GM21423 (cell line): Measurements from ENCODE around the gene KY.
A peak's percentile ranks its signal among the peaks of the same experiment; 100 is the strongest.
"Not testable (repeated sequence)": the region's sequence is repeated elsewhere in the genome, so short reads cannot be mapped to it uniquely, and the experiment has no call there.

Experiments
- ATAC-seq: cut with Tn5 transposase; IDR thresholded peaks from one replicate; pipeline ENCODE4 v1.9.1; 2021; ENCODE audit warnings: mild to moderate bottlenecking, moderate library complexity; ENCODE audit not compliant: unreplicated experiment

The KY gene

DNA sequence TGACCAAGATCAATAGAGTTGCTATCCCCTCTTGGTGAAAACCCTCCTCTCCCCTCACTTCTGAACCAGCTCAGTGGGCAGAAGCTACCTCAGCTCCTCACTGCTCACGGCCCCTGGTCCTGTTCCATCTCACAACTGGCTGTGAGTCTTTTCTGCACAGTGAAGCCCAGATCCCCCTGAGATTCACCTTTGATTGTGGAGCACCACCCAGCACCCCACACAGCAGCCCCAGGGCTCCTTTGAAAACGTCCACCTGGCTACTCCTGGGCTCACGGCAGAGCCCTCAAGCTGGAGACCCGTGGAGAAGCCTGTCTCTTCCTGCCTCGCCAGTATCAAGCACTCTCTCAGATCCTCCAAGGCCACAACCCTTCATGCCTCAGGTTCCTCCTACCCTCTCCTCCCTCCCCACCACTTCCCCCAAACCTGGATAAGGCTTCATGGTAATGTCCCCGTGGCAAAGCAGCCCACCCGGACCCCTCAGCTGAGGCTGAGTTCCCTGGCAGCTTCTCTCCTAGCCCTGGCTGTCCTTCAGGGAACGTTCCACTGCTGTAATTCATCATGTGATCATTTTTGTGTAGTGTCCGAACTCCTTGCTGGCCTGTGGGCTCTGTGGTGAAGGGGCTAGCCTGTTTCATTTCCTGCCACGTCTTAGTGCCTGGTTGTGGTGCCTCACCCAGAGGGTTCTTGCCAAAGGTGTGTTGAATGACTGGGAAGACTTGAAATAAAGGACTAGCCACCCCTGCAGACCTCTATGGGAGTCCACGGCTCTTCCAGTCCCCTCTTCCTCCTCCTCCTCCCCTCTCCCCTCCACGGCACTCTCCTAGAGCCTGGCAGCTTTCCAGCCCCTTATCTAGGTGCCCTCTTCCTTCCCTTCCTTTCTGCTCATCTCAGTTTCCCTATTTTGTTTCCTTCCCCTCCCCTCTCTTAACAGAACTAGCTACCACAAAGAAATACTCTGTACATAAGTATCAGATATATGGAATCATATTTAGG lies 44.5 kb downstream of the KY start:
- ATAC-seq: no peak

DNA sequence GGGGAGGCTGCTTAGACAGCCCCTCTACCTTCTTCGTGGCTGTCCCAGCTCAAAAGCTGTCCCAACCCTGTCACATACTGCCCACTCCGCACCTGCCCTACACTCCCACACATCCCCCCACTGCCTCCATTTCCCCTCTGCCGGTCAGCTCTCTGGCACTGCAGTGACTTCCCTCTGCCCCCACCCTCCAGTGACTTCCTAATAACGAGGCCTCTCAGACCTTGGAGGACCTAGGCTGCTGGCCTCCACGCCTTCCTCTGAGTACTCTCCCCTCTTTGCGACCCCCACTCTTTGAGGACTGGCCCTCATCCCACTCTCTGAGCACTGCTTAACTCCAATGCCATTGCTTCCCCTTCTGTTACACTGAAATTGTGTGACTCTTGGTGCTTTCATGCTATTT lies 45.3 kb downstream of the KY start:
- ATAC-seq: no peak

DNA sequence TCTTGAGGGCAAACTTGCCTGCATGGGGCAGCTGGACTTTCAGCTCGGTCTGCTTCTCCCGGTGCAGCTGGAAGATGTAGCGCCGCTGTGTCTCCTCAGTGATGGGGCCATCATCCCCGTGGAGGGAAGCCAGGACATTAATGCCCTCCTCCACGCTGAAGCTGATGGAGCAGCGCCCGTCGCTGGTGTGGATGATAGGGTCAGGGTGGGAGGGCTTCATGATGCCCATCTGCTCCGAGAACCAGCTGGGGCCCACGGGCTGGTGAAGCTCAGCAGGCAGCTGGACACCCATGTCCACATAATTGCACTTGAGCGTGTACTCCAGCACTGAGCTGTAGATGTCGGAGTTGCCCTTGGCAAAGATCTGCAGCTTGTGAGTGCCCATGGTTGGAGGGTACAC lies 46.9 kb downstream of the KY start:
- no peak for ATAC-seq

DNA sequence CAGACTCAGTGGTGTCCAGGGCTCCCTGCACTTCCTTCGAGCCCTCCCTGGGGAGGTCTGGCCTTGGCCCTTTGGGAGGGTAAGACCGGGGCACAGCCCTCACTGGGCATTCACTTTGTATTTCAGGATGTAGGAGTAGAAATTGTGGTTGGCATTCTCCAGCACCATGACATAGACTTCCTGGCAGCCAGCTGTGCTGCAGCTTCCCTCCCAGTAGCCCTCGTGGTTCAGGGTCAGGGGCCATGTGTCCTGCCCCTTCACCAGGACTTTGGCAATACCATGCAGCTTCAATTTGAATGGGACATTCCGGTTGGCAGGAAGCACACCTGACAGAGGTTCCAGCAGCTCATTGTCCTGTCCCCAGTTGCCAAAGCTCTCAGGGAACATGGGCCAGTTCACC lies 47.3 kb downstream of the KY start:
- ATAC-seq: no peak

DNA sequence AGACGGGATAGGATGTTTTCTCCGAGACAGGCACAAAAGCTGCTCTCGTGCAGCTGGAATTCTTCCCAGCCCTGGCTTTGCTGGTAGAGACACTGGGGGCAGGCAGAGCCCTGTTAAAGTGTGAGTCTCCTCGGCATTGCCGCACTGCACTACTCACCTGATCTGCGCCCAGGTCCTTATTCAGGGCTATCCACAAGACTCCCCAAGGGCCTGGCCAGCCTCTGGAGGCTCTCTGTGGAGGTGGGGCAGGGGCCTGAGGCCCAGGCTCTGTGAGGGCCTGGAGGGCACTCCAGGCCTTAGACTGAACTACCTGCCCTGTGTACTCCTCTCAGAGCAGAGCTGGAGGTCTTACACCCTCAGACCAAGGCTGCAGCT lies 48.4 kb downstream of the KY start:
- ATAC-seq: no peak

DNA sequence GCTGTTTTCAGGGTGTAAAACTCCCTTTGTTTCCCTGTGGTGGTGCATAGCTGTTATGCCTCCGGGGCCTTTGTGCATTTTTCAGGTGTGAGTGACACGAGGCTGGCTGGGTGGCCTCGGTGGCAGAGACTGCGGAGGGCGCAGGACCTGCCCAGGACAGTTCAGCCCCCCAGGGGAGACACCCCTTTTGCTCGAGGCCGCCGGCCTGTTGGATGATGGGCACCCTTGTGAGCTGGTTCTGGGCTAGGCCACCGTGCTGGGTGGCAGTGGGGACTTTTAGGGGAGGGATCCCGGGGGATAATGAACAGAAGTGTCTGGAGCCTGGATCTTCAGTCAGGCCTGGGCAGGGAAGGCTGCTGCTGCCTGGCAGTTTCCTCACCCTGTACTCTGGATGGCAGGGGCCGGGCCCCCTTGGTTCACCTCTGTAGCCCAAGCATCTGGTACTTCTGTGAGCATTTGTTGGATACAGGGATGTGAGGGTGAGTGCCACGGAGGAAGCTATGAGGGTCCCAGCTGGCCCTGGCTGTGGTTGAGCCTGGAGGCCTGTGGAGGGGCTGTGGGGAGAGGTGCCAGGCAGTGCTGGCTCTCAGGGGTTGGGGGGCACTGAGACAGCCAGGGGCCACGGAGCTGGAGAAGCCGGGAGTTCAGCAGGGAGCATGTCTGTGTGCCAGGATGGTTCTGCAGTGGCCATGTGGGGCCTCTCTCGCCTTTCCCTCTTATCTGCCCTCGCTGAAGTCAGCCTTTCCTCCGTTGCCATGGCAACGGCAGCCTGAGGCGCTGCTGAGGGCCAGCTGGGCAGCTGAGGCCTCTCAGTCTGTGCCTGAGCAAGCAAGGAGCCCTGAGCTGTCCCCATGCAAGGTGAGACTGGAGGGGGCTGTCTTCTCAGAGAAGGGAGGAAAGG lies 49.0 kb downstream of the KY start:
- no peak for ATAC-seq

DNA sequence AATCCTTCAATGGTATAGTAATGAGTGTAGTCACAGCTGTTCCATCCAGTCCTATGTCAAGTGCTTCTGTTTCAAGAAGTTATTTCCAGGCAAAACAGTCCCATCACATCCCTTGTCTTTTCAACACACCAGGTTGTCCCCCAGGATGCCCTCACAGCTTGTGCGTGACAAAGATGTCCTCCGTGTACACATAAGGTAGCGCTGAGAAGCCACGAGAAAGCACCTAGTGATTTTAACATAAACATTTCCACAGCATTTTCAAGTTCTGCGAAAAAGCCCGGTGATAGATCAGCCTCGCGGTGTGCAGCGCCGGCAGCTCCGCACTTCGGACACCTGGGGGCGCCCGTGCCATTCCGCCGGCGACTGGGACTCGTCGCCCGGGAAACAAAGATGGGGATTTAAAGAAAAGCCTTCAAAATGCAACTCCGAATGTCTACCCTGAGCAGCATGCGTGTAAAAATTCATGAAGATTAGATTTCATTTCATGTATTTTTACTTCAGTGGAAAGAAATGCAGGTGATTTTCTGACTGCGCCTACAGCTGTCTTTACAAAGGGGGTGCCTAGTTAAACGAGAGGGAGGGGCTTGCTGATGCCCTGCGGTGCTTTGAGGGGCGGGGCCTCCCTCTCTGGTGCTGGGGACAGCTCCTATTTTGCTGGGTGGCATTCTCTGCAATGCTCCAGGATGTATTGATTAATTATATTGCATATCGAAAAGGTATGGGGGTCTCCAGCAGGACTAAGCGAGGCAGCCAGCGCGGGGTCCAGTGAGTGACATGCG lies 49.9 kb downstream of the KY start:
- ATAC-seq: peak; percentile 66

DNA sequence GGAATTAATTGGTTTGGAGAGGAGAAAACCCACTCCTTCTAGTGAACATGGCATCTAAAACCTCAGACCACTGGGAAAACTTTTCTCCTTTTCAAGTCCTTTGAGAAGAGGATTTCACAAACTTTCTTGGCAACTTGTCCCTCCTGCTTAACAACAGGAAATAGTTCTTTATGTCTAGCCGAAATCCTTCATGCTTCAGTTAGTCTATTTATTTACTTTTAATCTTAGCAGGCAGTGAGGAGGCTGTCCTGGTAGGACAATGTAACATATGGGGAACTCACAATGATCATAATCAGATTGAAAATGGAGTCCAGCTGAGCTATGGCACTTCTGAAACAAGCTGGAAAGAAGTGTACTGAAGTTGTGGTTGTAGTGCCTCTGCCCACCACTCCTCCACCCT lies 50.6 kb downstream of the KY start:
- no peak for ATAC-seq

DNA sequence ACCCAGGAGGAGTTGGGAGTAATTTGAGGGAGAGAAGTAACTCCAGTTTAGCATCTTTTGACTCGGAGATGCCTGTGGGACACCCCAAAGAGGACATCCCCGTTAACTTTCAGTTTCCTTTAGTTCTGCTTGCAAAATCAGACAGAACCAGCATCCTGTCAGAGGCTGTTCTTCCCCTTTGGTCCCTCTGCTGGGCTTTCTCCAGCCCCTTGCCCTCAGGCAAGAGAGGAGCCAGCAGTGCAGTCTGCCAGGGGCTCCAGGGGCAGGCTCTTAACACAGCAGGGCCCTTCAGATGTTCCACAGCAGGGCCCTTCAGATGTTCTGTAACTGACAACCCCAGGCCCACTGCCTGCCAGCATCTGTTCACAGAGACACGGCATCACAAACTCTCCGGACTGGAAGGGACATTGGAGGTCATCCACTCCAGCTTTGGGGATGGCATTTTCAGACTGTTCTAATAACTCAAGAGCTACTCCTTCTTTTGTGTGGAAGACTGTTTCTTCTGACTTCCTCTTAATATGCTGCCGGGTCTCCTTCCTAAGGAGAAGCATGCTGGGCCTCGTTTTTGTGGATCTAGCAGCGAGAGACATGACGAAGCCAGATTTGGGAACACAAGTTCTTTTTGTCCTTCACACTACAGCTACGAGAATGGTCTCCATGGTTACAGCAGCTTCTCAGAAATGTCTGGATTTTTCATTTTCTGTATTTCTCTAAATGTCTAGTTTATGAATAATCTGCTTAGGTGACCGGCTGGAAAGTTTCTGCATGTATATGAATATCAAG lies 51.9 kb downstream of the KY start:
- no peak for ATAC-seq

DNA sequence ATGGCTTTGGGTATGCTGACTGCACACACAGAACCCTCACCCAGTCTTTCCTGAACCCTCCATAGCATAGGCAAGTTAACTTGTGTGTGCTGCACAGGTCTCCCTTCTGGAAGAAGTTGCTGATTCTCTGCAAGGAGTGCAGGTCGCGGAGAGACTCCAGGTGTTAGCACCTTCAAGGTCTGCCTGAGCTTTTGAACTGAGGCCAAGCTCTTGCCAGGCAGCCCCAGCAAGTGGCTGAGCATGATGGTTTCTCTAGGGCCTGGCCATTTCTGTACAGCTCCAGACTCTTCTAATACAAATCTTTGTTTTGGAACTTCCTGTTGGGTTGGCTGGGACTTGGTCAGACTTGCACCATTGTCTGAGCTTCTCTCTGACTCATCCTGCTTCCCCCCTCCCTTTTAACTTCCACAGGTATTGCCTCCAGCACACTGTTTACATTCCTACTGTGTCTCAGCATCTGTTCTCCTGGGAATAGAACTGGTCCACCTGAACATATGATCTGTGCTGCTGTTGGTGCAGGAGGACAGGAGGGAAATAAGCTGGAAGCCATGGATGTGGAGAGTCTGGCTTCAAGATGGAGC lies 53.3 kb downstream of the KY start:
- ATAC-seq: no peak

DNA sequence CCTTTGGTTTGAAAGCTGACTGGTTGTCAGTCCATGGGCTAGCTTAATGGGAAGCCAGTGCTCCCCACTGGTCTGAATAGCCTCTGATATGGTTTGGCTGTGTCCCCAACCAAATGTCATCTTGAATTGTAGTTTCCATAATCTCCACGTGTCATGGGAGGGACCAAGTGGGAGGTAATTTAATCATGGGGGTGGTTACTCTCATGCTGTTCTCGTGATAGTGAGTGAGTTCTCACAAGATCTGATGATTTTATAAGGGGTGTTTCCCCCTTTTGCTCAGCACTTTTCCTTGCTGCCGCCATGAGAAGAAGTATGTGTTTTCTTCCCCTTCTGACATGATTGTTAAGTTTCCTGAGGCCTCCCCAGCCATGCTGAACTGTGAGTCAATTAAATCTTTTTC lies 55.8 kb downstream of the KY start:
- ATAC-seq: not testable (repeated sequence)

DNA sequence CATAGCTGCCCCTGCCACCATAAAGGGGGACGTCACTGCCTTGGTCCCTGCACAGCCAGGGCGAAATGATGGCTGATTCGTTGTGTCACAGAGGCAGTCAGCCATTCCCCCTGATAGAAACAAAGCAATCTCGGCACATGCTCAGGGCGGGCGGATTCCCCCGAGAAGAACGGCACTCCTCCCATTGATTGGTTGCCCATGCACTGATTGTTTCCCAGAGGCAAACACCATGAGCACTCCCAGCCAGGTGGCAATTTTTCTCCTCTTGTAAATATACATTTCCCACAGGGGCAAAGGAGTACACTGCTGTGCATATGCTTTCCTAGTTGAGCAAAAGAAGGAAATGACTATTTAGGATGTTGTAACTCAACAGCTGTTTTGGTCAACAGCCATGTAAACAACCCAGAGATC lies 56.5 kb downstream of the KY start:
- ATAC-seq: no peak

DNA sequence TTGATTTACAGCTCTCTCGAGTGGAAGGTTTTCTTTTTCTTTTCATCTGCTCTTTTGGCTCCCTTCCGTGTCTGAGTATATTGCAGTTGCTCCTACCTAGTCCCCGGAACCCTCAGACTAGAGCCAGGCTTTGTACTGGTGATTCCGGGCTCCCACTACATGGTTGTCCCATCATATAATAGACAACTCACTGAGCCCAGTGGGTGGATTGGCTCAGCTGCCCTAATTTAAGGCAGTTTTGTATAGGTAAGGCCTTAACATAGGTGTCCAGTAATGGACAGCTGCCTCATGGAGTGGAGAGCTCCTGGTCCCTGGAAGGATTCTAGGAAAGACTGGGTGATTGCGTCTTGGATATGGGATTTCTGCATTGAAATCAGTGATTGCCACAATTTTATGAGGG lies 58.0 kb downstream of the KY start:
- no peak for ATAC-seq

DNA sequence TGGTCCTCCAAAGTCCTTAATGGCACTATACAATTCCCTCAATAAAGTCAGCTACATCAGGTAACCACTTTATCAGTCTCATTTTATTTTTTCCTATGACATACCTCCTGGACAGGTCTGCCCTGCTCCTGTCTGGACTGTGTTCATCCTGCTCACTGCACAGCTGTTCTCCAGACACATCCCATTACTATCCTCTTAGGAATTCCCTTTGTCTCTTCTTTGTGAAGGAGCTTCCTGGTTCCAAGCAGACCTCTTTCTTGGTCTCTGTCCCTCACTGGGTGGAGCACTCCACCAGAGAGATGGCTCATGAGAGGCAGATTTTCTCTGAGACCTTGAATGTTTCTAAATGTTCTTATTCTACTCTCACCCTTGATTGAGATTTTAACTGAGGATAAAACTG lies 60.1 kb downstream of the KY start:
- no peak for ATAC-seq

DNA sequence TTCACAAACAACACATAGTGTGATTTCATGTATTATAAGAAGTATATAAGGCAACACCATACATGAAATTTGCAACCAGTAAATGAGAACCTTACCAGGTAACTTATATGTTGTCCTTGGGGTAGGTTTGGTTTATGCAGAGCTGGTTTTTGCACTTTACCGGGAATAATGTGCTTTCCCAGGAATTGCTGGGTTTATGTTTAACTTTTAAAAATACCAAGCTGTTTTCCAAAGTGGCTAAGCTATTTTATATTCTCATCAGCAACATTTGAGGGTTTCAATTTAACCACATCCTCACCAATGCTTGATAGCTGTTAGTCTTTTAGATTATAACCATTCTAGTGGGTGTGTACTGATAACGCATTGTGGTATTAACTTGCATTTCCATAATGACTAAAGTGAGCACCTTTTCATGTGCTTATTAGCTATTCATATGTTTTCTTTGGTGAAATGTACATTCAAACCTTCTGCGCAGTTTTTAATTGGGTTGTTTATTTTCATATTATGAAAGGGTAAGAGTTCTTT lies 71.6 kb downstream of the KY start:
- no peak for ATAC-seq

DNA sequence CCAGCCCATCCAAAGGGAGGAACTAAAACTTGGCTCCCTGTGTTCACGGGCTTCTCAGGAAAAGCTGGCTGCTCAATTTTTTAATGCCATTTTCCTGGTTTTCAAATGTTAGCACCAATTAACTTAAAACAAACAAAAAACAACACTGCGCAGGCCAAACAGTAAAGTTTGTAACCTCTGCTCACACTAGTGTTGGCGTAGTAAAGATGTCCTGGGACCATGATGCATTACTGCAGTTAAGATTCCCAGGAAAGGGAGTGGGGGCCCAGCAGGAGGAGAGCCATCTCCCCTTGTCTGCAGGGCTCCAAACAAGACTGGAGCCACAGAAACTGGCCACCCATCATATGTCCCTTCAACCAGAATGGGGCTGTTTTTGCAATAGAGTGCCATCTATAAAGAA lies 74.0 kb downstream of the KY start:
- no peak for ATAC-seq

DNA sequence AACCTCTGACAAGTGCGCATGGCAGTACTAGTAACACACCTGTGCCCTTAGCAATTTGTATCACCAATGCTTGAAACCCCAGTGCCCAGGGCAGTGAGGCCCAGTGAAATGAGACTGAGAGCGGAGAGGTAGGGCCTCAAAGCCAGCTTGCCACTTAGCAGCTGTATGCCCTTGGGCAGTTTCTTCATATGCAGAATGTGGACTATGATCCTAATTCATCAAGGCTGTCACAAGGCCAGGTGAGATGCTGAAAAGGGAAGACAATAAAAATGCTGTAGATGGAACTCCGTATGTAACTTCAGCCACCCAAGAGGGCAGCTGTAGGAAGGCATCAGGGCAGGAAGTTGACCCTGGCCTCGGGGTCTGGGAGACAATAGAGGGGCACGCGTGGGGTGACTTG lies 74.4 kb downstream of the KY start:
- no peak for ATAC-seq

DNA sequence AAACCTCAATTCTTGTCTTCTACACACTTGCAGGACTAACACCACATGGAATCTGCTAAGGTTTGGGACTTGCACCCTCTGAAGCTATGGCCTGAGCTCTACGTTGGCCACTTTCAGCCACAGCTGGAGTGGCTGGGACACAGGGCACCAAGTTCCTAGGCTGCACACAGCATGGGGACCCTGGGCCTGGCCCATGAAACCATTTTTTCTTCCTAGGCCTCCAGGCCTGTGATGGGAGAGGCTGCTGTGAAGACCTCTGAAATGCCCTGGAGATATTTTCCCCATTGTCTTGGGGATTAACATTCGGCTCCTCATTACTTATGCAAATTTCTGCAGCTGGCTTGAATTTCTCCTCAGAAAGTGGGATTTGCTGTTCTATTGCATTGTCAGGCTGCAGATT lies 80.9 kb downstream of the KY start:
- ATAC-seq: not testable (repeated sequence)

DNA sequence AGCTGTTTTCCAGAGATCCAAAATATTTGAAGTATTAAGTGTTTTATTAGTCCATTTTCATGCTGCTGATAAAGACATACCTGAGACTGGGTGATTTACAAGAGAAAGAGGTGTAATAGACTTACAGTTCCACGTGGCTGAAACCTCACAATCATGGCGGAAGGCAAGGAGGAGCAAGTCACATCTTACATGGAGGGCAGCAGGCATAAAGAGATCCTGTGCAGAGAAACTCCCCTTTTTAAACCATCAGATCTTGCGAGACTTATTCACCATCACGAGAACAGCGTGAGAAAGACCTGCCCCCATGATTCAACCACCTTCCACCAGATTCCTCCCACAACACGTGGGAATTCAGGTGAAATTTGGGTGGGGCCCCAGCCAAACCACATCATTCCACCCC lies 82.0 kb downstream of the KY start:
- no peak for ATAC-seq

DNA sequence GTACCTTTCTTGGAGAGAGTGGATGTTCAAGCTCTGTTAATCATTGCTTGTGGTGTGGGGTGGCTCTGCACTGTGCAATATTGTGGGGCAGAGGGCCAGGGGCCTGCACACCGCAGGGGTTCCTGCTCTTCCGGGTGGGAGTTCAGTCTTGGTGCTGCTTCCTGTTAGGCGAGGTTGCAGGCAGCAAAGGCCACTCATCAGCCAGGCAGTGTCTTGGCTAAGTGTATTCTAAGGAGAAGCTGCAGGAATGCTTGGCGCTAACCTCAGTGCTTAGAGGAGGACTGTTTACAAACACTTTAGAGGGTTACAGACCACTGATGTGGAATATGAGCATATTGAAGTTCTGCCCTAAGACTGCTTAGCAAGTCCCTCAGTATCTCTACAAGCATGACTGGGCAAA lies 83.2 kb downstream of the KY start:
- ATAC-seq: no peak
